HepG2 (cell line): ENCODE data around the gene SLC17A8. TPM values are rescaled to one million over a fixed set of nuclear protein-coding genes. Genes with fewer than 3 reads are reported as not detected.

Experiments used
- ATF3 ChIP-seq: sonication (generic); formaldehyde crosslinking; IDR thresholded peaks from 2 replicates; pipeline ENCODE4 v1.4.0; 2020; ENCODE audit warnings: missing genetic modification reagents
- ATF4 ChIP-seq, 2 experiments: fragments of 450-650 bp in 1 of 2; sonication (generic) in 1 of 2; formaldehyde crosslinking; IDR thresholded peaks; 2 replicates each; pipeline versions ENCODE4 v1.5.0 to v1.8.0; 2020 to 2022; ENCODE audit warnings: mild to moderate bottlenecking in 1 of 2, missing genetic modification reagents in 1 of 2
- CCAR2 ChIP-seq: fragments of 200-400 bp; formaldehyde crosslinking; optimal IDR thresholded peaks from 2 replicates; pipeline ENCODE3; 2018; ENCODE audit warnings: low read depth, mild to moderate bottlenecking, low read length, moderate library complexity
- CEBPG ChIP-seq: IDR thresholded peaks from 2 replicates; pipeline ENCODE4 v1.6.1; 2016
- DMAP1 ChIP-seq: IDR thresholded peaks from 2 replicates; pipeline ENCODE4 v1.6.1; 2016
- ELF3 ChIP-seq: IDR thresholded peaks from 2 replicates; pipeline ENCODE4 v1.6.1; 2016; ENCODE audit warnings: missing genetic modification reagents, missing compliant biosample characterization
- ERF ChIP-seq: IDR thresholded peaks from 2 replicates; pipeline ENCODE4 v1.6.1; 2018; ENCODE audit warnings: missing biosample characterization, missing genetic modification reagents
- FOXA1 ChIP-seq, 2 experiments: fragments of 450-650 bp in 1 of 2; sonication (generic) in 1 of 2; formaldehyde crosslinking in 1 of 2; IDR thresholded peaks; 2 replicates each; pipeline versions ENCODE4 v1.4.0 to v1.6.1; 2016 to 2020; ENCODE audit warnings: missing genetic modification reagents in 1 of 2
- GATA4 ChIP-seq: sonication (generic); IDR thresholded peaks from 2 replicates; pipeline ENCODE4 v1.6.1; 2016; ENCODE audit warnings: antibody characterized with exemption, low read depth, borderline replicate concordance
- GTF2F1 ChIP-seq: fragments of 150-350 bp; IDR thresholded peaks from 2 replicates; pipeline ENCODE4 v1.6.1; 2014; ENCODE audit warnings: low read length
- HMGXB4 ChIP-seq, 2 experiments: sonication (generic) in 1 of 2; formaldehyde crosslinking in 1 of 2; IDR thresholded peaks; 2 replicates each; pipeline versions ENCODE4 v1.4.0 to v1.6.1; 2018 to 2020; ENCODE audit warnings: missing genetic modification reagents in 2 of 2, borderline replicate concordance in 1 of 2, low read depth in 1 of 2, mild to moderate bottlenecking in 1 of 2, missing biosample characterization in 1 of 2
- LCORL ChIP-seq, 2 experiments: fragments of 450-650 bp in 1 of 2; sonication (generic) in 1 of 2; formaldehyde crosslinking in 1 of 2; IDR thresholded peaks; 2 replicates each; pipeline versions ENCODE4 v1.5.0 to v1.6.1; 2017 to 2020; ENCODE audit warnings: antibody characterized with exemption in 1 of 2, missing genetic modification reagents in 1 of 2
- MLLT10 ChIP-seq: sonication (generic); formaldehyde crosslinking; IDR thresholded peaks from 2 replicates; pipeline ENCODE4 v1.4.0; 2020; ENCODE audit warnings: missing genetic modification reagents
- PAXIP1 ChIP-seq: sonication (generic); formaldehyde crosslinking; conservative IDR thresholded peaks from 2 replicates; pipeline ENCODE4 v1.4.0; 2020; ENCODE audit warnings: mild to moderate bottlenecking, missing genetic modification reagents, moderate library complexity
- POLR2G ChIP-seq: fragments of 200-400 bp; formaldehyde crosslinking; IDR thresholded peaks from 2 replicates; pipeline ENCODE4 v1.6.1; 2018; ENCODE audit warnings: mild to moderate bottlenecking, low read depth, low read length, moderate library complexity
- RARA ChIP-seq: IDR thresholded peaks from 2 replicates; pipeline ENCODE4 v1.6.1; 2016; ENCODE audit warnings: missing genetic modification reagents, missing compliant biosample characterization
- XRCC5 ChIP-seq: fragments of 200-400 bp; formaldehyde crosslinking; optimal IDR thresholded peaks from 2 replicates; pipeline ENCODE3; 2017; ENCODE audit warnings: mild to moderate bottlenecking, low read length
- ZNF12 ChIP-seq: sonication (generic); formaldehyde crosslinking; IDR thresholded peaks from 2 replicates; pipeline ENCODE4 v1.5.0; 2020; ENCODE audit warnings: missing genetic modification reagents
- ZNF263 ChIP-seq: sonication (generic); formaldehyde crosslinking; IDR thresholded peaks from 2 replicates; pipeline ENCODE4 v1.4.0; 2020; ENCODE audit warnings: missing genetic modification reagents
- ZNF264 ChIP-seq: sonication (generic); formaldehyde crosslinking; IDR thresholded peaks from 2 replicates; pipeline ENCODE4 v1.4.0; 2020; ENCODE audit warnings: missing genetic modification reagents
- ZNF331 ChIP-seq: sonication (generic); formaldehyde crosslinking; IDR thresholded peaks from 2 replicates; pipeline ENCODE4 v1.4.0; 2020; ENCODE audit warnings: missing genetic modification reagents
- ZNF496 ChIP-seq: sonication (generic); formaldehyde crosslinking; IDR thresholded peaks from 2 replicates; pipeline ENCODE4 v1.8.1; 2023; ENCODE audit warnings: mild to moderate bottlenecking, moderate library complexity, missing genetic modification reagents; ENCODE audit not compliant: insufficient replicate concordance
- ZNF614 ChIP-seq: IDR thresholded peaks from 2 replicates; pipeline ENCODE4 v1.6.1; 2018; ENCODE audit warnings: missing biosample characterization, missing genetic modification reagents, inconsistent platforms, borderline replicate concordance
- polyA plus RNA-seq, 8 experiments: library from polyadenylated mRNA; depleted of rRNA in 3 of 8; stranded (reverse) in 7 of 8; unstranded in 1 of 8; fragments of >200 nt; fragmentation: Illumina TruSeq in 4 of 8; extraction: Trizol in 4 of 8; gene quantifications; 2 replicates each; pipeline versions ENCODE4 v1.2.1 to v1.2.3, GENCODE V29; 2011 to 2016; ENCODE audit warnings: low read depth in 4 of 8, missing spikeins in 1 of 8, mixed read lengths in 1 of 8; ENCODE audit not compliant: insufficient read depth in 1 of 8
- total RNA-seq, 5 experiments: library from RNA; depleted of rRNA; stranded (reverse); fragments of >200 nt; fragmentation: Illumina TruSeq; extraction: Trizol; gene quantifications; 2 replicates each; pipeline ENCODE4 v1.2.3, GENCODE V29; 2016; ENCODE audit warnings: low read depth in 1 of 5

Gene SLC17A8
- total and polyA plus RNA-seq, 2 of the 13 experiments (the other 11 are each of a cell fraction or from before 2014, with no cell fraction given) = 0.07 to 0.15 TPM

GRCh38 chr12:100404769-100405407 lies 48.0 kb downstream of the SLC17A8 start (continued):
- TF ChIP-seq ZNF264 (CRISPR knock-in tag) (0 out of 2 replicates have a peak, but pooled peaks have one; percentile 28), ERF (CRISPR knock-in tag) (no peak; the same call in 1 of the 2 replicates), ELF3 (CRISPR knock-in tag) (peak; percentile 40; the same call in 1 of the 2 replicates), ZNF331 (0 out of 2 replicates have a peak, but pooled peaks have one; percentile 22), ATF4 (CRISPR knock-in tag; IDR thresholded peaks at IDR 0.05) (no peak), ZNF496 (CRISPR knock-in tag) (no peak), ZNF12 (peak; percentile 80; the same call in 1 of the 2 replicates), FOXA1 (IDR thresholded peaks at IDR 0.05) (no peak), FOXA1 (CRISPR knock-in tag; IDR thresholded peaks at IDR 0.05) (no peak), DMAP1 (0 out of 2 replicates have a peak, but pooled peaks have one; percentile 37), HMGXB4 (CRISPR knock-in tag; IDR thresholded peaks at IDR 0.05; ENCODE audit: borderline replicate concordance in 1 of 2, low read depth in 1 of 2) (peak; percentile 29 to 71; a peak in 1 of 4 replicates), GATA4 (no peak), ZNF614 (CRISPR knock-in tag) (0 out of 2 replicates have a peak, but pooled peaks have one; percentile 51), PAXIP1 (CRISPR knock-in tag) (no peak), RARA (CRISPR knock-in tag) (peak; percentile 18; the same call in 1 of the 2 replicates), ZNF263 (peak; percentile 76), XRCC5 (peak; percentile 87), CEBPG (peak; percentile 77), MLLT10 (CRISPR knock-in tag) (no peak), LCORL (IDR thresholded peaks at IDR 0.05) (no peak), LCORL (CRISPR knock-in tag; IDR thresholded peaks at IDR 0.05) (0 out of 2 replicates have a peak, but pooled peaks have one; percentile 19), GTF2F1 (no peak), CCAR2 (no peak), ATF3 (CRISPR knock-in tag) (no peak), POLR2G (no peak)
